Neural cell (in vitro differentiated cells): Measurements from ENCODE around the gene NECTIN2. TPM values are rescaled to one million over a fixed set of nuclear protein-coding genes. Genes with fewer than 3 reads are reported as not detected.

ENCODE experiments used
- H2AFZ ChIP-seq: fragments of 200-600, 300-800 bp; sonication (generic), shearing (Covaris generic); 2 replicates; pipeline ENCODE4 v1.6.0; 2014; ENCODE audit warnings: low read depth, mild to moderate bottlenecking, antibody characterized with exemption, low read length, moderate library complexity
- H3F3A ChIP-seq: fragments of 200-600 bp; shearing (Covaris generic); 2 replicates; pipeline ENCODE4 v1.6.1; 2016; ENCODE audit warnings: mild to moderate bottlenecking, moderate library complexity, mixed read lengths, antibody characterized with exemption, low read length; ENCODE audit not compliant: insufficient read depth, poor library complexity, severe bottlenecking
- H3K27ac ChIP-seq: fragments of 200-600, 300-800 bp; sonication (generic), shearing (Covaris generic); 2 replicates; pipeline ENCODE4 v1.5.1; 2014; ENCODE audit warnings: mild to moderate bottlenecking, low read length, moderate library complexity
- H3K27me3 ChIP-seq: fragments of 300-800, 200-600 bp; sonication (generic), shearing (Covaris generic); 2 replicates; pipeline ENCODE4 v1.6.0; 2014; ENCODE audit warnings: mild to moderate bottlenecking, low read depth, low read length, moderate library complexity; ENCODE audit not compliant: insufficient read depth
- H3K36me3 ChIP-seq: fragments of 300-800, 200-600 bp; sonication (generic), shearing (Covaris generic); 2 replicates; pipeline ENCODE4 v1.5.1; 2014; ENCODE audit warnings: mild to moderate bottlenecking, antibody characterized with exemption, low read length, moderate library complexity; ENCODE audit not compliant: insufficient read depth
- H3K4me2 ChIP-seq: fragments of 300-800, 200-600 bp; sonication (generic), shearing (Covaris generic); 2 replicates; pipeline ENCODE4 v1.6.0; 2014; ENCODE audit warnings: mild to moderate bottlenecking, low read length
- H3K4me3 ChIP-seq: fragments of 300-800, 200-600 bp; sonication (generic), shearing (Covaris generic); 2 replicates; pipeline ENCODE4 v1.5.1; 2014; ENCODE audit warnings: mild to moderate bottlenecking, low read length, moderate library complexity
- H3K79me2 ChIP-seq: fragments of 200-600 bp; shearing (Covaris generic); replicated peaks from 2 replicates; pipeline ENCODE4 v1.6.0; 2014; ENCODE audit warnings: mild to moderate bottlenecking, low read length, moderate library complexity; ENCODE audit not compliant: insufficient read depth
- H3K9ac ChIP-seq: fragments of 300-800, 200-600 bp; sonication (generic), shearing (Covaris generic); 2 replicates; pipeline ENCODE4 v1.6.1; 2016; ENCODE audit warnings: mild to moderate bottlenecking, low read length, mixed read lengths
- H3K9me2 ChIP-seq: fragments of 200-600 bp; shearing (Covaris generic); 2 replicates; pipeline ENCODE4 v1.6.1; 2016; ENCODE audit warnings: mild to moderate bottlenecking, low read length, mixed read lengths; ENCODE audit not compliant: insufficient read depth
- H3K9me3 ChIP-seq: fragments of 200-600, 300-800 bp; sonication (generic), shearing (Covaris generic); 2 replicates; pipeline ENCODE4 v1.6.1; 2016; ENCODE audit warnings: mild to moderate bottlenecking, mixed run types, low read length, moderate library complexity, mixed read lengths
- H4K20me1 ChIP-seq: fragments of 200-600 bp; shearing (Covaris generic); 2 replicates; pipeline ENCODE4 v1.6.1; 2016; ENCODE audit warnings: mild to moderate bottlenecking, mixed run types; ENCODE audit not compliant: insufficient read depth
- CTCF ChIP-seq: fragments of 450-650 bp; IDR thresholded peaks from 2 replicates; pipeline ENCODE4 v1.5.1; 2014; ENCODE audit warnings: antibody characterized with exemption, mild to moderate bottlenecking, moderate library complexity; ENCODE audit not compliant: poor library complexity, severe bottlenecking
- EP300 ChIP-seq: fragments of 450-650 bp; conservative IDR thresholded peaks from 2 replicates; pipeline ENCODE4 v1.6.1; 2014; ENCODE audit warnings: antibody characterized with exemption, mild to moderate bottlenecking, moderate library complexity; ENCODE audit not compliant: poor library complexity, severe bottlenecking
- EZH2 ChIP-seq: fragments of 200-600, 300-800 bp; shearing (Covaris generic), sonication (generic); IDR thresholded peaks from 2 replicates; pipeline ENCODE4 v1.6.1; 2014; ENCODE audit warnings: antibody characterized with exemption, low read length, borderline replicate concordance, mild to moderate bottlenecking; ENCODE audit not compliant: insufficient read depth, poor library complexity, severe bottlenecking
- MXI1 ChIP-seq: fragments of 450-650 bp; conservative IDR thresholded peaks from 2 replicates; pipeline ENCODE4 v1.6.1; 2014; ENCODE audit warnings: antibody characterized with exemption, mild to moderate bottlenecking; ENCODE audit not compliant: poor library complexity, severe bottlenecking
- POLR2AphosphoS5 ChIP-seq: IDR thresholded peaks from 2 replicates; pipeline ENCODE4 v1.6.1; 2012
- RAD21 ChIP-seq: fragments of 450-650 bp; conservative IDR thresholded peaks from 2 replicates; pipeline ENCODE4 v1.6.1; 2014; ENCODE audit warnings: antibody characterized with exemption, mild to moderate bottlenecking, moderate library complexity
- REST ChIP-seq: IDR thresholded peaks from 2 replicates; pipeline ENCODE4 v1.6.1; 2012; ENCODE audit warnings: borderline replicate concordance
- SMC3 ChIP-seq: fragments of 450-650 bp; conservative IDR thresholded peaks from 2 replicates; pipeline ENCODE4 v1.6.1; 2014; ENCODE audit warnings: antibody characterized with exemption, mild to moderate bottlenecking, moderate library complexity; ENCODE audit not compliant: poor library complexity
- TAF1 ChIP-seq: IDR thresholded peaks from 2 replicates; pipeline ENCODE4 v1.6.1; 2012; ENCODE audit warnings: low read depth
- polyA plus RNA-seq: library from polyadenylated mRNA; depleted of rRNA; stranded (reverse); fragments of >200 nt; gene quantifications from 2 replicates; pipeline ENCODE4 v1.2.3, GENCODE V29; 2014

The NECTIN2 gene
- polyA plus RNA-seq, 1 donor from 2014 or later, result 33.2 TPM

GRCh38 chr19:44883922-44884321 is 37.8 kb downstream of the NECTIN2 start:
- no peaks in the 10 kb centered on the region for H3K27me3 ChIP-seq
- no peak overlapping the region for H3K4me2 ChIP-seq
- H3K9me3 ChIP-seq, result no peaks in the 10 kb centered on the region
- no peaks in the 10 kb centered on the region for H3K9me2 ChIP-seq
- no peaks in the 10 kb centered on the region for H4K20me1 ChIP-seq
- no peak overlapping the region for H3K9ac ChIP-seq
- H3K4me3 ChIP-seq, result no peak overlapping the region
- TF ChIP-seq RAD21, result no peak
- TF ChIP-seq TAF1, result no peak
- TF ChIP-seq EZH2, result no peak
- TF ChIP-seq EP300, result no peak
- no peak for TF ChIP-seq POLR2AphosphoS5
- H3F3A ChIP-seq, result no peaks in the 10 kb centered on the region
- H3K79me2 ChIP-seq, result no peaks in the 10 kb centered on the region
- no peak overlapping the region for H3K27ac ChIP-seq
- no peak overlapping the region for H2AFZ ChIP-seq
- no peaks in the 10 kb centered on the region for H3K36me3 ChIP-seq

GRCh38 chr19:44884566-44884965 is 38.5 kb downstream of the NECTIN2 start:
- Histone ChIP-seq H3K9me3 (no peaks in the 10 kb centered on the region), H3F3A (no peaks in the 10 kb centered on the region), H3K9me2 (no peaks in the 10 kb centered on the region), H4K20me1 (no peaks in the 10 kb centered on the region), H3K9ac (no peak overlapping the region), H3K4me2 (no peak overlapping the region), H3K27ac (no peak overlapping the region), H2AFZ (no peak overlapping the region), H3K4me3 (no peak overlapping the region), H3K36me3 (no peaks in the 10 kb centered on the region), H3K27me3 (no peaks in the 10 kb centered on the region), H3K79me2 (no peaks in the 10 kb centered on the region)
- TF ChIP-seq REST (no peak), EZH2 (no peak)

GRCh38 chr19:44886141-44886540 is 40.0 kb downstream of the NECTIN2 start:
- no peak for TF ChIP-seq EP300
- no peak for TF ChIP-seq RAD21
- no peak for TF ChIP-seq EZH2
- no peak for TF ChIP-seq CTCF
- TF ChIP-seq POLR2AphosphoS5, result no peak
- no peak for TF ChIP-seq MXI1
- no peak for TF ChIP-seq TAF1
- TF ChIP-seq REST, result no peak
- TF ChIP-seq SMC3, result no peak
- Histone ChIP-seq H3K4me3 (no peak overlapping the region), H3K9me3 (no peaks in the 10 kb centered on the region), H3K4me2 (no peak overlapping the region), H2AFZ (no peak overlapping the region), H3K27me3 (no peaks in the 10 kb centered on the region), H3K79me2 (no peaks in the 10 kb centered on the region), H3K9me2 (no peaks in the 10 kb centered on the region), H3K27ac (no peak overlapping the region), H3K9ac (no peak overlapping the region), H4K20me1 (no peaks in the 10 kb centered on the region), H3F3A (no peaks in the 10 kb centered on the region), H3K36me3 (no peaks in the 10 kb centered on the region)
